ENCODE data around the gene SLC9B1. TPM values are rescaled to one million over a fixed set of nuclear protein-coding genes. Genes with fewer than 3 reads are reported as not detected.
"Not testable (repeated sequence)": the region's sequence is repeated elsewhere in the genome, so short reads cannot be mapped to it uniquely, and the experiment has no call there.

The SLC9B1 gene
- total RNA-seq, 1 donor from 2014 or later, result not detected

GRCh38 chr4:103010804-103011203 is 8.7 kb downstream of the SLC9B1 start:
- no peak for DNase-seq

GRCh38 chr4:103008875-103009729 is 10.4 kb downstream of the SLC9B1 start:
- peak; percentile 86 for DNase-seq

- DNase-seq, result peak; percentile 44
Observed at GRCh38 chr4:103002551-103002950, 17.0 kb downstream of the SLC9B1 start.

- no peak for DNase-seq
Observed at GRCh38 chr4:102994803-102995202, 24.7 kb downstream of the SLC9B1 start.

GRCh38 chr4:102993985-102994384 is 25.5 kb downstream of the SLC9B1 start:
- DNase-seq, result not testable (repeated sequence)

- no peak for DNase-seq
Observed at GRCh38 chr4:102988429-102989020, 31.0 kb downstream of the SLC9B1 start.

GRCh38 chr4:102981005-102981404 is 38.5 kb downstream of the SLC9B1 start:
- DNase-seq, result no peak

- DNase-seq, result not testable (repeated sequence)
Observed at GRCh38 chr4:102961813-102962212, 57.7 kb downstream of the SLC9B1 start.

- DNase-seq, result no peak
Observed at GRCh38 chr4:102959496-102959895, 60.0 kb downstream of the SLC9B1 start.

GRCh38 chr4:102945066-102945465 is 74.4 kb downstream of the SLC9B1 start:
- no peak for DNase-seq

- not testable (repeated sequence) for DNase-seq
Observed at GRCh38 chr4:102938063-102938462, 81.4 kb downstream of the SLC9B1 start.

- DNase-seq, result no peak
Observed at GRCh38 chr4:102935716-102936115, 83.8 kb downstream of the SLC9B1 start.

- DNase-seq, result not testable (repeated sequence)
Observed at GRCh38 chr4:102919697-102920096, 99.8 kb downstream of the SLC9B1 start.

GRCh38 chr4:102918859-102919258 is 100.6 kb downstream of the SLC9B1 start:
- no peak for DNase-seq

- no peak for DNase-seq
Observed at GRCh38 chr4:102901804-102902203, 117.7 kb downstream of the SLC9B1 start.

- not testable (repeated sequence) for DNase-seq
Observed at GRCh38 chr4:102897610-102898009, 121.9 kb downstream of the SLC9B1 start.

GRCh38 chr4:102896547-102896946 is 123.0 kb downstream of the SLC9B1 start:
- not testable (repeated sequence) for DNase-seq

- DNase-seq, result peak; percentile 3
Observed at GRCh38 chr4:102889866-102890265, 129.6 kb downstream of the SLC9B1 start.

- DNase-seq, result not testable (repeated sequence)
Observed at GRCh38 chr4:102888570-102888969, 130.9 kb downstream of the SLC9B1 start.

- DNase-seq, result no peak
Observed at GRCh38 chr4:102883278-102883677, 136.2 kb downstream of the SLC9B1 start.

GRCh38 chr4:102881343-102881742 is 138.2 kb downstream of the SLC9B1 start:
- no peak for DNase-seq

- no peak for DNase-seq
Observed at GRCh38 chr4:102878901-102879300, 140.6 kb downstream of the SLC9B1 start.

- not testable (repeated sequence) for DNase-seq
Observed at GRCh38 chr4:102878349-102878748, 141.2 kb downstream of the SLC9B1 start.

Data from dermis blood vessel endothelial cell (primary cell).